GF-D8 (cell line): ENCODE data around the gene MAPK13.
"Not testable (repeated sequence)": the region's sequence is repeated elsewhere in the genome, so short reads cannot be mapped to it uniquely, and the experiment has no call there.

ENCODE experiments used
- DNase-seq: peaks from one replicate; lab custom pipeline; 2025; lab: John Stamatoyannopoulos, UW

The MAPK13 gene

DNA sequence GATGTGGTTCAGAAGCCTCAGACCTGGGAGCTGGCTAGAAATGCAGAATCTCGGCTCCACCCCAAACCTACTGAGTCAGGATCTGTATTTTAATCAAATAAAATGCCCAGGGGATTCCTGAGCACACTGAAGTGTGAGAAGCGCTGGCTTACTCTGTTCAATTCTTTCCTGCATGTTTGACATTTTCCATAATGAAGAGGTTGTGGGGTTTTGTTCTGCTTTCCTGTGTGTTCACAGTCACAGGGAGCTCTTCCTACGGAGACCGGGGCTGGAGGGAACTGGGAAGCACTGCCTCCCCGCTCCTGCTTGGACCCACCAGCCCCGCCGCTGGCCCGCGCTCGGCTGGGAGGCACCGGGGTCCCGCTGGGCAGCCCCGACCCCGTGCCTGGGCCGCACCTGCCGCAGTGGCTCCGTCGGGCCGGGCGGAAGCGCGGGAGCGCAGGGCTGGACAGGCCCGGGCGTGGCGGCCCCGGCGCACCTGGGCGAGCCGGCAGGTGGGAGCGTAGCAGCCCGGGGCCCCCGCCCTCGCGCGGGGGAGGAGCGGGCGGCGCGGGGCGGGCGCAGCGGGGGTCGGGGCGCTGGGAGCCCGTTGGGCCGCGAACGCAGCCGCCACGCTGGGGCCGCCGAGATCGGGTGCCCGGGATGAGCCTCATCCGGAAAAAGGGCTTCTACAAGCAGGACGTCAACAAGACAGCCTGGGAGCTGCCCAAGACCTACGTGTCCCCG, at the start of gene MAPK13:
MAPK13 (plus strand) TSS at position 573 of the 726 bp plus-strand sequence; CDS start at position 643, 70 bp downstream.
- no peak for DNase-seq

DNA sequence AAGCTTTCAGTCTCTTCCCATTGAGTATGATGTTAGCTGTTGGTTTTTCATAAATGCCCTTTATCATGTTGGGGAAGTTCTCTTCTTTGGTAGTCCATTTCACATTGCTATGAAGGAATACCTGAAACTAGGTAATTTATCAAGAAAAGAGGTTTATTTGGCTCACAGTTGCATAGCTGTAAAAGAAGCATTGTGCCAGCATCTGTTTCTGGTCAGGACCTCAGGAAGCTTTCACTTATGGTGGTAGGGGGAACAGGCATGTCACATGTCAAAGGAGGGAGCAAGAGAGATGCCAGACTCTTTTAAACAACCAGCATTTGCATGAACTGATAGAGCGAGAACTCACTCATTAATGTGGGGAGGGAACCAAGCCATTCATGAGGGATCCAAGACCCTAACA, 48.0 kb upstream of the MAPK13 start:
- no peak for DNase-seq

DNA sequence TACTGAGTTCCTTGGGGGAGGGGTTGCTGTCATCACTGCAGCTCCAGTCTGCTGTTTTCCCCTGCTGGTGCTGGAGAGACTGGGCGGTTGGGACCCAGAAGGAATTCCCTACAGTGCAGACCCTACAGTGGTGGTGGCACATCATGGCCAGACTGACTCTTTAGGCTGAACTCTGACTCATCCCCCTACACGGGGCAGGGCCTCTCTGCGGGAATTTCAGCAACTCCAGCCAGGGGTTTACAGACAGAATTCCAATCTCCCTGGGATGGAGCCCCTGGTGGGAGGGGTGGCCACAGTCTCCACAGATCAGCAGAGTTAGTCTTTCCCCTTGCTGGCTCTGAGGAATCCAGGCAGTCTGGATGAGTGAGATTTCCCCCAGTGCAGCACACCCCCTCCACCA, 46.9 kb upstream of the MAPK13 start:
- no peak for DNase-seq

DNA sequence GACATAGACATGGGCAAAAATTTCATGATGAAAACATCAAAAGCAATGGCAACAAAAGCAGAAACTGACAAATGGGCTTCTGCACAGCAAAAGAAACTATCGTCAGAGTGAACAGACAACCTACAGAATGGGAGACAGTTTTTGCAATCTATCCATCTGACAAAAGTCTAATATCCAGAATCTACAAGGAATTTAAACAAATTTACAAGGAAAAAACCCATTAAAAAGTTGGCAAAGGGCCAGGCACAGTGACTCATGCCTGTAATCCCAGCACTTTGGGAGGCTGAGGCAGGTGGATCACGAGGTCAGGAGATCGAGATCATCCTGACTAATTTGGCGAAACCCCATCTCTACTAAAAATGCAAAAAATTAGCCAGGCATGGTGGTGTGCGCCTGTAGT, 42.1 kb upstream of the MAPK13 start:
- not testable (repeated sequence) for DNase-seq

DNA sequence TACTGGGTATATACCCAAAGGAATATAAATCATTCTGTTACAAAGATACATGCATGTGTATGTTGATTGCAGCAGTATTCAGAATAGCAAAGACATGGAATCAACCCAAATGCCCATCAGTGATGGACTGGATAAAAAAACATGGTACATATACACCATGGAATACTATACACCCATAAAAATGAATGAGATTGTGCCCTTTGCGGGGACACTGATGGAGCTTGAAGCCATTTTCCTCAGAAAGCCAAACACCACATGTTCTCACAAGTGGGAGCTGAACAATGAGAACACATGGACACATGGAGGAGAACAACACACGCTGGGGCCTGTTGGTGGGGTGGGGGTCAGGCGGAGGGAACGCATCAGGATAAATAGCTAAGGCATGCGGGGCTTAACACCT, 41.3 kb upstream of the MAPK13 start:
- no peak for DNase-seq

DNA sequence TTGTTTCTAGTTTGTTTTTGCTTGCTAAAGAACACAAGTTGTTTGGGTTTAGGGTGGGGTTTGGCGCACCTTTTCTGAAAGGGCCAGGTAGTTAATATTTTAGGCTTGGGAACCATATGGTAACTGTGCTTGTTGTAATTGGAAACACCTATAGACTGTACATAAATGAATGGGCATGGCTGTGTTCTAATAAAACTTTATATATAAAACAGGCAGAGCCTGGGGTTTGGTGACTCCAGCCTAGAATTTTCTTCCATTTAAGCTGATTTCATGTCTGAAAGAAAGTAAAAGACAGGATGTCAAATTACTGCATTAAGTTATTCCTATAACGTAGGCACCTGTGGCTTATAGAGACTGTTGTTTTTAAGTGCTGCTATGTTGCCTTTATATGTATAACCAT, 36.1 kb upstream of the MAPK13 start:
- no peak for DNase-seq

DNA sequence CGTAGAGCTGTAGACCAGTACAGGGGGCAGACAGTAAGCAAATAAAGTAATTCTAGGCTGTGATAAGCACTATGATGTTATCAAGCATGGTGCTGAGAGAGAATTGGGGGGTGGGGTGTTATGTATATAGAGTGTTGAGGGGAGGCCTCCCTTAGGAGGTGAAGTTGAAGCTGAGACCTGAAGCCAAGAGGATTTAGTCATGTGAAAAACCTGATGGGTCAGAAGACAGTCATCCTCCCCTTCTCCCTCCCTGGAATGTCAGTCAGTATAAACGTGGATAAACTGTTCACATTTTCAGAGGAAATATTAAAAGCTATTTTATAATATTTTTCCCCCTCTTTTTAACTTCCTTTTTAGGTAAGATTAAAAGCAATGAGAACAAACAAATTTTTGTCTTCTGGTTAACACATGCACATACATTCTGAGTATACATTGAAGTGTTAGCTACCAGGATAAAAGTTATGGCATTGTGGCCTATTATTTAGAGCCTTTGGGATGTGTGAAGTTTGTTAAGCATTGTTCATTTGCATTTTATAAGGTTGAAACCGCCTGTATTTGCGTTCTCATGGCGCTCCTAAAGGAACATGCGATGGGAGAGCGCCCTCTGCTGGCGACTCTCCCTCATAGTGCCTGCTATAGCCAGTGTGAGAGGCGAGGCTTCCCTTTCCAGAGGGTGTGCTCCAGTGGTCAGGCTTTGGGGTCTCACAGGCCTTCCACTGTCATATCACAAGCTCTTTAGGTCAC, 35.4 kb upstream of the MAPK13 start:
- DNase-seq: peak; percentile 44

DNA sequence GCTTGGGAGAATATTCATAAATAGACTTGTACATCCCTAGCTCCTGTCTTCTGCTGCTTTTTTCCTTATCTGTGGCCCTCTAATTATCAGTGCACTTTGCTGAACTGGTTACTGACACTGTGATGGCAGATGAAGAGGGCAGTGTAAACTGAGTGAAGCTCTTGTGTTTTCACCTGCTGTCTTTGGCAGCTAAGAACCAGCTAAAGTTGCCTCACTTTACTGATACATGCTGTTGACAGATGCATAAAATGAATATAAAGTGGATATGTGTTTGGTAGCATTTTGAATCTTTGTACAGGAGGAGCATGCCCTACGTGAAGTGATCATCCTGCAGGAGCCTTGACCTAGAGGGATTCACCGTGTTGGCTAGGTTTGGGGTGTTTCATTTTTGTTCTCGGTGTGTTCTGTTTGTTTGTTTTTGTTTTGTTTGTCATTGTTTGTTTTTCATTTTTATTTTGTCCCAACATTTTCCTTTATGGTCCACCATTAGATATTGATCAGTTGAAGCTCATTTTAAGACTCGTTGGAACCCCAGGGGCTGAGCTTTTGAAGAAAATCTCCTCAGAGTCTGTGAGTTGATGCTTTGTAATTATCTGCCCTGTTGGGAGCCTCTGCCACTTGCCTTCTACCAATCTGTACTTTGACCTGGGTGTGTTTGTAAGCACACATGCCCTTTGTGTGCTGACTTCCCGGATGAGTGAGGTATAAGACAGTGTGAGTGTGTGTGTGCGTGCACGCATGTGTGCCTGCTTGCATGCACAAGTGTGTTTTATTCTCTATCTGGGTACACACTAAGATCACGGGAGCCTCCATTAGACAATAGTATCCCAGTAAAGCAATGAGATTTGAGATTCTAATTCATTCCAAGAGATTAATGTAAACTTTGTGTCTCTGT, 34.6 kb upstream of the MAPK13 start:
- no peak for DNase-seq

DNA sequence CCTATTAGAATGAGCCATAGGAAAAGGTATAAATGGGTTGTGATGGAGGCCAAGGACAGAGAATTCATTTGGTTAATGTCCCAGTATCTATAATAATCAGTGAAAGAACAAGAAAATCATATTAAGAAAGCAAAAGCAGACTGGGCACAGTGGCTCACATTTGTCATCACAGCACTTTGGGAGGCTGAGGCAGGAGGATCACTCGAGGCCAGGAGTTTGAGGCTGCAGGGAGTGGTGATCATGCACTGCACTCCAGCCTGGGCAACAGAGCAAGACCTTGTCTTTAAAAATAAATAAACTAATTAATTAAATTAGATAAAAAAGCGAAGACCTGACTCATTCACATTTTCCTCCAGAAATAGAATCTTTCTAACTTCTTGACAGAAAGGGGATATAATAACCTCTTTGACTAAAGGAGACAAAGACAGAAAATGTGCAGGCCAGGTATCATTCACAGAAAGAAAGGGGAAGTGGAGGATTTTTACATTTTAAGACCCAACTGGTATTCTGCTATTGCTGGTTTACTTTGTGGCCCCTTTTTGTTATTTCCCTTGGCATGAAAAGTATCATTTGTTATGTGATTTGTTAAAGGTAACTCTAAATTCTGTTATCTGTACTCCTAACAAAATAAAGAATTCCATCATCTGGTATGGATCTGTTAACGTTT, 31.9 kb upstream of the MAPK13 start:
- no peak for DNase-seq

DNA sequence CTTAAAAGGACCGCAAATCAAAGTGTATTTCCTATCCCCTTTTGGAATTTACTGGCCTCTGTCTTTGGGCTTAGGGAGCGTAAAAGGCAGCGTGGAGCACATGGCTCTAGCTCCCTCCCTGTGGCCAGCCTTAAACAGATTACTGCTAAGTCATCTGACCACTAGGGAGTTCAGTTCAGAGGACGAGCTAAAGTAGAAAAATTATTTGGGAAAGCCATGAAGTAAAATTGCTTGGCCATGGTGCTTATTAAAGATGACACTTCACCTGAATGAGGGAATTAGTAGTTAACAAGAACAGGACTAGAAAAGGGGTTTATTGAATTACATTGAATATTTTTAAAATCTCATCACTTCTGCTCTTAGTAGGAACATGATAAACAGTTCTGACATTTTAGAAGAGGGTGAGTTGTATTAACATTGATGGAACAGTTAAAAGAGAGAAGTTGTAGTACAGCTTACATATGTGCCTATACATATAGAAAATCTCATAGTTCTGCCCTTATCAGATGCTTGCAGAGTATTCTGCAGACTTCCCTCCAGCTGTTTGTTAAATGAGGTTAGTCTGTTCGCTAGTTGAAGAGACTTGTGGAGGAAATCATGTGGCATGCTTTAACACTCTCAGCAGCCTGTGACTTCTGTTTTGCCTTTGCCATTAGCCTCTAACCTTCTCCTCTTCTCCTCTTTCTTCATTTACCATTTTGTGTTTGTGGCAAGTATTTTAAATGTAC, 31.2 kb upstream of the MAPK13 start:
- peak; percentile 43 for DNase-seq

DNA sequence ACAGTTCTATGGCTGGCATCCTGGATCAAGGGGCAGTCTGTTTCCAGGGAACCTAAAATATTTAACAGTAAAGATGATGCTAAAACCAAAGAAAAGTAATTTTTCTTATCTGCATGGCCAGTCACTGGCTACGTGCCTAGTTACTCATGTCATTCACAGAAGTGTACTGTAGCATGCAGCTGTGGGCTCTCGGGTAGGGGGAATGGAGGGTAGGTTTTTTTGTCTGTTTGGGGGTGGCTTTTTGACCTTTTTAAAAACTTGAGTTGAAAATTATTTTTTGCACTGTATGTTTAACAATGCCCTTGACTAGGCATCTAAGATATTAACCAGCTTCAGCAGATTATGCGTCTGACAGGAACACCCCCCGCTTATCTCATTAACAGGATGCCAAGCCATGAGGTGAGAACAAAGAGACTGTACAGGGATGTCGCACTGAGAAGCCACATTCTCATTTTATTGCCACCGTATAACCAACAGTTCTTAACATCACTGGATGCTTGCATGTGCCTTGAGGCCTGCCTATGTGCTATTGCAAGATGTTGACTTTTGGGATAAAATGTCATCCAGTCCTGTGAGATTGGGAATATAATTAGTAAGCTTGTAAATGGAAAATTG, 30.3 kb upstream of the MAPK13 start:
- DNase-seq: no peak

DNA sequence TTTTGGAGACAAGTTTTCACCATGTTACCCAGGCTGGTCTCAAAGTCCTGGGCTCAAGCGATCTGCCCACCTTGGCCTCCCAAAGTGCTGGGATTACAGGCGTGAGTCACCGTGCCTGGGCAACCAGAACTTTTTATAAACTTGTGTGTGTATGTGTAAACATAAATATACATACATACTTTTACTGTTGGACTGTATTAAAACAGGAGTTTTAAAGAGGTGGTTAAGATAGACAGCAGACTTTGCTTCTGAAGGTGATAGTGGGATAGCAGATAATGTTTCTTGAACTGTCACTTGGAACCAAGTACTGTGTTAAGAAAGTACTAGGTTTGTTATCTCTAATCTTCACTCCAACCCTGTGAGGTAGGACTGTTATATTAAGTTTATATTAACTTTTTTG, 28.6 kb upstream of the MAPK13 start:
- no peak for DNase-seq

DNA sequence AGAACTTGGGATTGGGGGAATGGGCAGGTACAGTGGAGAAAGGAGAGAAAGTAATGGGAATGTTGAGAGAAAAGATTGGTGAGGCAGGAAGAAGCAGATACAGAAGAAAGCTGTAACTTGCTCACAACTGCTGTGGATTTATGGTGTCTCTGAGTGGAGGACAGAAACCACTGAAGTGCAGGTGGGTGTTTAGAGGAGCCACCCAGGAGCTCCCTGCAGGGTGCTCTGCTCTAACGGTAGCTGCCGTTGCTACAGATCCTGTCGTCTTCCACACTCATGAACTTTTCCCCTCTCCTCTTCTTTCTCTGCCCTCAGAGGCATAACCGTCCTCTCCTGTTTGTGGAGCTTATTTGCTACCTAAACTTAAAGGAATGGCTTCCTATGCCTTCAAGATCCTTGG, 27.5 kb upstream of the MAPK13 start:
- DNase-seq: no peak

DNA sequence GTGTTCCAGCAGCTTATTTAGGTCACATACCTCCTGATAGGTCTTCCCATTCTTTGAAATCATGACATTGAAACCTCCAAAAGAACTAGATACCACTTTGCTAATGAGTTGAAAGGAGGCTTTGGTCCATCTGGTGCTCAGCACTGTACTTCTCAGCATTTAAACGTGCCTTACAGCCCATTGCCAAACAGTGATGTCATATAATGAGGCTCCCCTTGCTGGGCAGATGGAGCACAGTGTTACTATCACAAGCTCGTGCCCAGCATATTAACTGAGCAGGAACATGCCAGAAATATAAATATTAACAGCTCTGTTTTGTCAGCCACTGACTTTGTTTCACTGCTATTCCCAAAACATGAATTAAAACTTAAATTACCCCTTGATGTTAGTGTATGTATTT, 25.5 kb upstream of the MAPK13 start:
- DNase-seq: no peak

DNA sequence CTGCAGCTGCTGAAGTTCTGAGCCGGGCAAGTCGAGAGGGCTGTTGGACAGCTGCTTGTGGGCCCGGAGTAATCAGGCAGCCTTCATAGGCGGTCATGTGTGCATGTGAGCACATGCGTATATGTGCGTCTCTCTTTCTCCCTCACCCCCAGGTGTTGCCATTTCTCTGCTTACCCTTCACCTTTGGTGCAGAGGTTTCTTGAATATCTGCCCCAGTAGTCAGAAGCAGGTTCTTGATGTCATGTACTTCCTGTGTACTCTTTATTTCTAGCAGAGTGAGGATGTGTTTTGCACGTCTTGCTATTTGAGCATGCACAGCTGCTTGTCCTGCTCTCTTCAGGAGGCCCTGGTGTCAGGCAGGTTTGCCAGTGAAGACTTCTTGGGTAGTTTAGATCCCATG, 21.2 kb upstream of the MAPK13 start:
- DNase-seq: no peak

DNA sequence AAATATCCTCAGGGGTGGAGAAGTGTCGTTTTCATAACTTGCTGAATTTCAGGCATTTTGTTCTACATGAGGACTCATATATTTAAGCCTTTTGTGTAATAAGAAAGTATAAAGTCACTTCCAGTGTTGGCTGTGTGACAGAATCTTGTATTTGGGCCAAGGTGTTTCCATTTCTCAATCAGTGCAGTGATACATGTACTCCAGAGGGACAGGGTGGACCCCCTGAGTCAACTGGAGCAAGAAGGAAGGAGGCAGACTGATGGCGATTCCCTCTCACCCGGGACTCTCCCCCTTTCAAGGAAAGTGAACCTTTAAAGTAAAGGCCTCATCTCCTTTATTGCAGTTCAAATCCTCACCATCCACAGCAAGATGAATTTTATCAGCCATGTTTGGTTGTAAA, 20.3 kb upstream of the MAPK13 start:
- no peak for DNase-seq

DNA sequence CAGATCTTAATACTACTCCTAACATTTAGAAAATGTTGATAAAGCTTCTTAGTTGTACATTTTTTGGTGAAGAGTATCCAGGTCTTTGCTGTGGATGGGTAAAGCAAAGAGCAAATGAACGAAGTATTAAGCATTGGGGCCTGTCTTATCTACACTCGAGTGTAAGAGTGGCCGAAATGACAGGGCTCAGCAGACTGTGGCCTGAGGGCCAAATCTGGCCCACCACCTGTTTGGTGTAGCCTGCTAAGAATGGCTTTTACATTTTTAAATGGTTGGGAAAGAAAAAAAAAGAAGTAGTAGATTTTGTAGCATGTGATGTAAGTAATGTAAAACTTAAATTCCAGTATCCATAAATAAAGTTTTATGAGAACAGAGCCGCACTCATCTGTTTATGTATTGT, 19.4 kb upstream of the MAPK13 start:
- no peak for DNase-seq

DNA sequence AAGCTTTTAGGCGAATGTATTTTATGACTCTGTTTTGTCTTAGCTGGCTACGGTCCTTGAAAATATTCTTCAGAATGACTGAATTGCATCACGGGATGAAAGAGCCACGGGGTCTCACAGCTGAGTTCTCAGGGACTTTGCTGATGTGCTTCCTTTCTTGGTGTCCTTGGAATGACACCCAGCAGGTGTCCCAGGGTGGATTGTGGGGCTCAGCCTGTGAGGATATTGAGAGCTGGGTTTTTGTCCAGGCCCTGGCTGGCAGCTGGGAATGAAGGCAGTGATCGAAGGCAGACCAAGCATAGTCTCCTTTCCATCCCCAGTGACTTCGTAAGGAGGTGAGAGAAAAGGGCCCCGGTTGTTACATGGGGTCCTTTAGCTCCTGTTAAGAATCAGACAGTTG, 18.8 kb upstream of the MAPK13 start:
- no peak for DNase-seq

DNA sequence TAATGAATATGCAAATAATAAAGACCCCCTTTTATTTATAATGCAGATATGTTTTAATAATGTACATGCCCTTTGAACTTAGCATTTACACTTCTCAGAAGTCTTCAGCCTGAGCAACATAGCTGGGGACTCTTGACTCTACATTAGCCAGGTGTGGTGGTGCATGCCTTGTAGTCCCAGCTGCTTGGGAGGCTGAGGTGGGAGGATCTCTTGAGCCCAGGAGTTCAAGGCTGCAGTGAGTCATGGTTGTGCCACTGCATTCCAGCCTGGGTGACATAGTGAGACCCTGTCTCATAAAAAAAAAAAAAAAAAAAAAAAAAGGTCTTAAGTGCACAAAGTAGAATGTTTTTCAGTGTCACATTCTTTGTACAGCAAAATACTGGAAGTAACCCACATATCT, 17.3 kb upstream of the MAPK13 start:
- DNase-seq: no peak

DNA sequence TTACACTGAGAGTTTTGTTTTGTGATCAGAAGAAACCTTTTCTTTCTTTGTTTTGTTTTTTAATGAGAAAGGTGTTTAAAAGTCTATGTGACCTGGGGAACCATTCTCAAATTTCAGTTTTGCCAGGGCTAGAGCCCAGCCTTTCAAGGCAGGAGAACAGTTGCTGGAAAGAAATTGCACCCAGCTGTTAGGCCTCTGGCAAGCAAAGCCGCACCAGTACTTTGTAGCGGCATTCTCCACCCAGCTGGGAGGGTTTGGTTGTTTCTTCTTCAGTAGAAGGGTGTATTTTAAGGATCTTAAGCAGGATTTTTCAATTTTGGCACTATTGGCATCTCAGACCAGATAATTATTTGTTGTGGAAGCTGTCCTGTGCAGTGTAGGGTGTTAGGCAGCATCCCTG, 16.6 kb upstream of the MAPK13 start:
- no peak for DNase-seq

DNA sequence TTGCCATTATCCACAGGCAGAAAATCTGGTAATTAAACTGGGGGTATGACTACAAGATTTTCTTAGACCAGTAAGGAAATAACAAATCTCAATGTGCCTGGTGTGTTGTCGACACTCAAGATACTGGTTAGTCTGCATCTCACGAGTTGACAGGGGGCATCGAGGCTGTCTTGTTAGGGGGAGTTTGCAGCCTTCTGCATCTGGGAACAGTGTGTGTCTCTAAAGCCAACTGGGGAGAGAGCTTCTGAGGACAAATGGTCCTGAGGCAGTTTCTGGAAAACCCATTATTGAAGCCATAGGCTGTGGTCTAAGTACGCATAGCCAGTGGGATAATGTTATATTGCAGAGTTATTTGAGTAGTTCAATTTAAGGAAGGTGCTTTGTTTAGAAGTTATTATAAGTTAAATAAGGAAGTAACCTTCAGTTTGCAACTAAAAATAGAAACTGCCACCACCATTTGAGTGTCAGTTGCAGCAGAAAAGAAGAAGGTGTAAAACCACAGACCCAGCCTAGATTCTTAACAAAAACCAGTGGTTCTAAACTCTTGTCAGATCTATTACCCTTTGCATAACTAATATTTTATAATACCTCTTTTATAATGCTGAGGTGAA, 15.4 kb upstream of the MAPK13 start:
- DNase-seq: peak; percentile 70
